T-cell (primary cell): Measurements from ENCODE around the gene B4GALNT1. TPM values are rescaled to one million over a fixed set of nuclear protein-coding genes. Genes with fewer than 3 reads are reported as not detected.

Experiments
- ATAC-seq, 4 experiments: fragments of 200-7000 bp in 3 of 4; fragments of 150-1000 bp in 1 of 4; cut with Tn5 transposase; replicated peaks in 1 of 4; 1 replicate in 3 of 4; 2 replicates in 1 of 4; pipeline ENCODE4 v1.10.0; 2021; ENCODE audit warnings: moderate library complexity in 3 of 4, mild to moderate bottlenecking in 2 of 4, moderate number of reproducible peaks in 1 of 4
- CTCF ChIA-PET, 2 donors: fragments of 300-600 bp; sonication (Branson Sonifier 250); formaldehyde crosslinking; loops; one replicate each; lab custom pipeline; 2022; ENCODE audit warnings: antibody characterized with exemption in 2 of 2; lab: Charles Lee
- POLR2A ChIA-PET, 2 donors: fragments of 300-600 bp; sonication (Branson Sonifier 250); formaldehyde crosslinking; loops; one replicate each; lab custom pipeline; 2022; ENCODE audit warnings: antibody characterized with exemption in 2 of 2; lab: Charles Lee
- DNase-seq, 35 experiments: peaks; one replicate each; pipeline versions ENCODE4 v3.0.0 to v3.0.0-alpha.2; 2013 to 2023
- H3K27ac ChIP-seq: one replicate; pipeline ENCODE4 v1.5.1; 2013; ENCODE audit warnings: low read length
- H3K27me3 ChIP-seq, 2 experiments: replicated peaks in 1 of 2; 1 replicate in 1 of 2; 2 replicates in 1 of 2; pipeline versions ENCODE4 v1.6.1 to v1.7.0; 2013; ENCODE audit warnings: low read length in 1 of 2, mixed read lengths in 1 of 2; ENCODE audit not compliant: control insufficient read depth in 2 of 2, insufficient read depth in 2 of 2; ENCODE audit errors: extremely low read depth in 1 of 2
- H3K36me3 ChIP-seq, 2 donors: 1 replicate in 1 of 2; 2 replicates in 1 of 2; pipeline versions ENCODE4 v1.6.1 to v1.7.0; 2013; ENCODE audit warnings: low read length in 1 of 2; ENCODE audit not compliant: control insufficient read depth in 2 of 2, insufficient read depth in 1 of 2; ENCODE audit errors: extremely low read depth in 1 of 2
- H3K4me1 ChIP-seq, 2 experiments: 1 replicate in 1 of 2; 2 replicates in 1 of 2; pipeline versions ENCODE4 v1.6.1 to v1.7.0; 2013; ENCODE audit warnings: low read length in 2 of 2, mixed read lengths in 1 of 2; ENCODE audit not compliant: insufficient read depth in 2 of 2, control insufficient read depth in 1 of 2; ENCODE audit errors: extremely low read depth in 1 of 2
- H3K4me3 ChIP-seq, 2 donors: 1 replicate in 1 of 2; 2 replicates in 1 of 2; pipeline versions ENCODE4 v1.5.1 to v1.7.0; 2013; ENCODE audit warnings: mild to moderate bottlenecking in 2 of 2, low read length in 1 of 2, moderate library complexity in 1 of 2; ENCODE audit not compliant: control insufficient read depth in 1 of 2; ENCODE audit errors: extremely low read depth in 1 of 2
- H3K9me3 ChIP-seq: 2 replicates; pipeline ENCODE4 v1.7.0; 2013
- H3K27ac Mint-ChIP-seq, 2 donors: one replicate each; pipeline ENCODE4 v1.8.0; 2020 to 2021; ENCODE audit warnings: mild to moderate bottlenecking in 2 of 2, mixed read lengths in 2 of 2
- H3K27me3 Mint-ChIP-seq, 2 donors: one replicate each; pipeline ENCODE4 v1.8.0; 2021 to 2022; ENCODE audit warnings: mixed read lengths in 2 of 2
- H3K36me3 Mint-ChIP-seq: one replicate; pipeline ENCODE4 v1.8.0; 2021; ENCODE audit warnings: mixed read lengths
- H3K4me1 Mint-ChIP-seq, 3 donors: one replicate each; pipeline ENCODE4 v1.8.0; 2020 to 2022; ENCODE audit warnings: mixed read lengths in 3 of 3, mild to moderate bottlenecking in 1 of 3
- H3K4me3 Mint-ChIP-seq, 3 donors: one replicate each; pipeline ENCODE4 v1.8.0; 2020 to 2022; ENCODE audit warnings: mild to moderate bottlenecking in 3 of 3, mixed read lengths in 3 of 3, moderate library complexity in 3 of 3
- H3K9me3 Mint-ChIP-seq, 3 donors: one replicate each; pipeline ENCODE4 v1.8.0; 2020 to 2022; ENCODE audit warnings: mixed read lengths in 3 of 3
- WGBS: methylation state at CpG from one replicate; pipeline ENCODE4 v1.1.5; 2013; ENCODE audit warnings: missing lambda C conversion rate; ENCODE audit not compliant: insufficient coverage; 5-methylcytosine and 5-hydroxymethylcytosine counted together
- total RNA-seq, 35 experiments: library from RNA in 6 of 35; stranded (reverse) in 6 of 35; fragments of 120-200 nt in 1 of 35; gene quantifications; one replicate each; pipeline versions ENCODE4 v1.2.1 to v1.2.4 and lab custom pipeline; 2013 to 2026

The B4GALNT1 gene
- total RNA-seq, 5 donors from 2014 or later (not counting 1 experiment from before 2014, with no cell fraction given) = 0.16 to 0.54 (median 0.26) TPM; not detected in 2

- Mint-ChIP-seq H3K27me3 (peaks cover 13 to 29% of the 10 kb centered on the region in 2 donors), H3K36me3 (no peaks in the 10 kb centered on the region), H3K9me3 (no peaks in the 10 kb centered on the region), H3K4me1 (peaks cover 10 to 15% (median 13%) of the 10 kb centered on the region in 3 donors), H3K27ac (peak within 1 kb of the TSS in 1 of 2 donors; percentile 74), H3K4me3 (peak within 1 kb of the TSS; percentile 74 to 78 (median 75))
- DNase-seq (peak in 8 of 35 experiments; percentile 20 to 54 (median 40)), ATAC-seq (peak; percentile 69 to 79 (median 71))
- WGBS = 2% methylated on average over 29 of the region's 55 CpGs
- peaks cover 2 to 19% of the 10 kb centered on the region in 2 experiments for H3K4me1 ChIP-seq
- no peaks in the 10 kb centered on the region for H3K36me3 ChIP-seq
- ChIA-PET POLR2A (no interaction called here), CTCF (interaction anchor here (0.5 to 1.3 kb wide), 4 partner anchors 9 to 28 kb away, joined by 3 to 7 read pairs (median 4); no protein-coding TSS in a partner anchor)
- peaks cover 2 to 59% of the 10 kb centered on the region in 2 experiments for H3K27me3 ChIP-seq
- no peaks in the 10 kb centered on the region for H3K9me3 ChIP-seq
- peak within 1 kb of the TSS; percentile 53 to 62 for H3K4me3 ChIP-seq
- H3K27ac ChIP-seq = no peak within 1 kb of the TSS
Measured at GRCh38 chr12:57611108-57611826, 21.7 kb downstream of the B4GALNT1 start, which contains the start of gene ARHGEF25. Gene ARHGEF25 (plus strand): TSS chr12:57611435. CDS start chr12:57611895, 460 bp downstream.

GRCh38 chr12:57610554-57611107 is 22.4 kb downstream of the B4GALNT1 start:
- H3K27me3 ChIP-seq = peaks cover 2 to 53% of the 10 kb centered on the region in 2 experiments
- peaks cover 3 to 21% of the 10 kb centered on the region in 2 experiments for H3K4me1 ChIP-seq
- peak in 2 of 35 experiments; percentile 11 to 31 for DNase-seq
- no peak overlapping the region for H3K27ac Mint-ChIP-seq
- H3K9me3 ChIP-seq = no peaks in the 10 kb centered on the region
- 5% methylated on average over 9 of the region's 29 CpGs for WGBS
- no peaks in the 10 kb centered on the region for H3K9me3 Mint-ChIP-seq
- peaks cover 9 to 26% of the 10 kb centered on the region in 2 donors for H3K27me3 Mint-ChIP-seq
- no peaks in the 10 kb centered on the region for H3K36me3 ChIP-seq
- H3K4me3 Mint-ChIP-seq = peak overlapping the region; percentile 74 to 78 (median 75)
- peak overlapping the region; percentile 53 to 62 for H3K4me3 ChIP-seq
- H3K36me3 Mint-ChIP-seq = no peaks in the 10 kb centered on the region
- no peak overlapping the region for H3K27ac ChIP-seq
- H3K4me1 Mint-ChIP-seq = peaks cover 13 to 19% (median 17%) of the 10 kb centered on the region in 3 donors
- peak in 2 of 4 experiments; percentile 39 to 57 for ATAC-seq
- CTCF ChIA-PET = interaction anchor here (0.5 to 1.3 kb wide), 4 partner anchors 10 to 27 kb away, joined by 3 to 7 read pairs (median 4); no protein-coding TSS in a partner anchor
- POLR2A ChIA-PET = no interaction called here

GRCh38 chr12:57609781-57610553 is 23.0 kb downstream of the B4GALNT1 start:
- no peaks in the 10 kb centered on the region for H3K9me3 ChIP-seq
- no peaks in the 10 kb centered on the region for H3K36me3 ChIP-seq
- peaks cover 2 to 46% of the 10 kb centered on the region in 2 experiments for H3K27me3 ChIP-seq
- no peaks in the 10 kb centered on the region for H3K36me3 Mint-ChIP-seq
- H3K4me3 Mint-ChIP-seq = peak overlapping the region; percentile 74 to 78 (median 75)
- ATAC-seq = no peak
- peaks cover 8 to 28% of the 10 kb centered on the region in 2 experiments for H3K4me1 ChIP-seq
- H3K27ac ChIP-seq = no peak overlapping the region
- POLR2A ChIA-PET = interaction anchor here in 1 of 2 donors (0.7 kb wide), 1 partner anchor 78 kb away, joined by 4 read pairs; no protein-coding TSS in a partner anchor
- H3K4me3 ChIP-seq = no peak overlapping the region
- WGBS = 63% methylated on average over 12 of the region's 34 CpGs
- H3K9me3 Mint-ChIP-seq = no peaks in the 10 kb centered on the region
- peaks cover 9 to 26% of the 10 kb centered on the region in 2 donors for H3K27me3 Mint-ChIP-seq
- CTCF ChIA-PET = interaction anchor here (0.6 to 0.7 kb wide), 2 partner anchors 27 to 133 kb away, joined by 3 to 8 read pairs; no protein-coding TSS in a partner anchor
- no peak overlapping the region for H3K27ac Mint-ChIP-seq
- H3K4me1 Mint-ChIP-seq = peaks cover 18 to 25% (median 23%) of the 10 kb centered on the region in 3 donors
- DNase-seq = no peak

- Histone ChIP-seq H3K9me3 (no peaks in the 10 kb centered on the region), H3K27me3 (peaks cover 2 to 42% of the 10 kb centered on the region in 2 experiments), H3K4me1 (peaks cover 8 to 33% of the 10 kb centered on the region in 2 experiments), H3K27ac (no peak overlapping the region), H3K36me3 (no peaks in the 10 kb centered on the region), H3K4me3 (no peak overlapping the region)
- ChIA-PET CTCF (interaction anchor here (0.6 to 0.7 kb wide), 3 partner anchors 26 to 132 kb away, joined by 3 to 8 read pairs (median 4); no protein-coding TSS in a partner anchor), POLR2A (interaction anchor here in 1 of 2 donors (0.7 kb wide), 1 partner anchor 78 kb away, joined by 4 read pairs; no protein-coding TSS in a partner anchor)
- DNase-seq (no peak), ATAC-seq (no peak)
- Mint-ChIP-seq H3K27ac (no peak overlapping the region), H3K9me3 (no peaks in the 10 kb centered on the region), H3K4me3 (no peak overlapping the region), H3K27me3 (peaks cover 9 to 22% of the 10 kb centered on the region in 2 donors), H3K36me3 (no peaks in the 10 kb centered on the region), H3K4me1 (peaks cover 20 to 31% (median 29%) of the 10 kb centered on the region in 3 donors)
- 88% methylated on average over 4 of the region's 19 CpGs for WGBS
Measured at GRCh38 chr12:57609101-57609780, 23.8 kb downstream of the B4GALNT1 start.

GRCh38 chr12:57607958-57608663 is 24.9 kb downstream of the B4GALNT1 start:
- H3K27ac ChIP-seq = no peak overlapping the region
- ChIA-PET POLR2A (interaction anchor here in 1 of 2 donors (0.6 kb wide), 1 partner anchor 139 kb away, joined by 3 read pairs; no protein-coding TSS in a partner anchor), CTCF (interaction anchor here in 1 of 2 donors (0.5 to 0.6 kb wide), 2 partner anchors 10 to 23 kb away, joined by 4 to 11 read pairs; no protein-coding TSS in a partner anchor)
- no peak overlapping the region for H3K4me3 Mint-ChIP-seq
- H3K27ac Mint-ChIP-seq = peak overlapping the region in 1 of 2 donors; percentile 41
- peaks cover 30 to 41% (median 41%) of the 10 kb centered on the region in 3 donors for H3K4me1 Mint-ChIP-seq
- no peak overlapping the region for H3K4me3 ChIP-seq
- ATAC-seq = no peak
- peaks cover 9 to 18% of the 10 kb centered on the region in 2 donors for H3K27me3 Mint-ChIP-seq
- no peaks in the 10 kb centered on the region for H3K9me3 ChIP-seq
- DNase-seq = no peak
- 95% methylated on average over 12 of the region's 12 CpGs for WGBS
- peaks cover 2 to 31% of the 10 kb centered on the region in 2 experiments for H3K27me3 ChIP-seq
- no peaks in the 10 kb centered on the region for H3K9me3 Mint-ChIP-seq
- no peaks in the 10 kb centered on the region for H3K36me3 Mint-ChIP-seq
- H3K4me1 ChIP-seq = peaks cover 18 to 43% of the 10 kb centered on the region in 2 experiments
- H3K36me3 ChIP-seq = no peaks in the 10 kb centered on the region
